ENCODE results near the gene IFNL4. TPM values are rescaled to one million over a fixed set of nuclear protein-coding genes. Genes with fewer than 3 reads are reported as not detected.

IFNL4 gene
- total RNA-seq, 1 experiment from 2014 or later = not detected

DNA sequence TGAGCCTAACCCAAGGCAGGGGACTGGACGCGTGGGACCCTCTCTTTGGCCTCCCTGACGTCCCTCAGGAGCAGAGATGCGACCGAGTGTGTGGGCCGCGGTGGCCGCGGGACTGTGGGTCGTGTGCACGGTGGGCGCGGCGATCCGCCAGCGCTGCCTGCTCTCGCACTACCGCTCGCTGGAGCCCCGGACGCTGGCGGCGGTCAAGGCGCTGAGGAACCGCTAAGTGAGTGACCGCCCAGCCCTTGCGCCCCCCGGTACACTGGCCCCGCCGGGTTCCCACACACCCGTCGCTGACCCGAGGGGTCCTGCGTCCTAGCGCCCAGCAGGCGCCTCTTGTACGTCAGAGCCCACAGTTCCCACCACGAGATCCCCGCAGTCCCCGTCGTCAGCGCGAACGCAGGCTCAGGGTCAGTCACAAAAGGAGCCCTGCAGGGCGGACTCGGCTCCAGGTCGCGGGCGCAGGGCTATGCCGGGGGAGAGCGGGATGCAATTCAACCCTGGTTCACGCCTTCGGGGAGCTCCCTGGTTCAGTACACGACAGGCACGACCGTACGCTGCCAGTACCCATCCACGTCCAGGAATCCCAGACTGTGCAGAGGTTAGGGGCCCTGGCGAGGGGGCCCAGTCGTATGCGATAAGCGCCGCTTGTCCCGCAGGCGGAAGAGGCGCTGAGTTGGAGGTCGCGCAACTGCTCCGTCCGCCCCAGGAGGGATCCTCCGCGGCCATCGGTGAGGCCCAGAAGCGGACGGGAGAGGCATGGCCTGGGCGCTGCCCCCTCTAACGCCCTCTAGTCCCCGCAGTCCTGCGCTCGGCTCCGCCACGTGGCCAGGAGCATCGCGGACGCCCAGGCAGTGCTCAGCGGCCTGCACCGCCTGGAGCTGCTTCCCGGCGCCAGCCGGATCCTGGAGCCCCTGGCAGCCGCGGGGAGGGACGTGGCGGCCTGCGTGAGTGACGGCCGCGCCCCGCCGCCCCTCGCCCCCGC lies 15.9 kb upstream of the IFNL4 start:
- Histone ChIP-seq H3K18ac (ENCODE audit: insufficient read length, low read depth, low read length) (no peak overlapping the region), H2AK5ac (ENCODE audit: insufficient read length, low read length) (no peak overlapping the region), H3T11ph (ENCODE audit: low read length) (no peak overlapping the region), H4K20me1 (ENCODE audit: control insufficient read depth, insufficient read depth, insufficient read length) (no peaks in the 10 kb centered on the region), H4K8ac (replicated peaks; ENCODE audit: insufficient read length, low read depth, low read length) (no peak overlapping the region), H3K79me2 (ENCODE audit: insufficient read depth, low read length) (no peaks in the 10 kb centered on the region), H3K4ac (ENCODE audit: low read depth, low read length) (no peak overlapping the region), H4K5ac (ENCODE audit: insufficient read length, low read depth, low read length) (no peak overlapping the region), H2BK12ac (ENCODE audit: insufficient read length, low read depth, low read length) (no peak overlapping the region), H3K27me3 (ENCODE audit: insufficient read depth, low read length) (peaks cover 36% of the 10 kb centered on the region), H3K14ac (ENCODE audit: insufficient read depth, low read length) (0 out of 2 replicates have a peak overlapping the region, but pooled peaks have one; percentile 37), H2BK15ac (ENCODE audit: low read depth, low read length) (no peak overlapping the region), H3K56ac (ENCODE audit: insufficient read length, low read depth, low read length) (no peak overlapping the region), H3K4me1 (ENCODE audit: insufficient read depth, low read length) (no peaks in the 10 kb centered on the region), H3K27ac (ENCODE audit: insufficient read length, low read depth, low read length) (no peak overlapping the region), H3K9ac (ENCODE audit: extremely low read depth, insufficient read length, low read length) (no peak overlapping the region), H2BK120ac (ENCODE audit: low read depth, low read length, poor library complexity, severe bottlenecking) (no peak overlapping the region), H4K91ac (ENCODE audit: insufficient read length, low read depth, low read length) (no peak overlapping the region), H2BK5ac (ENCODE audit: insufficient read length, low read length) (no peak overlapping the region), H3K79me1 (ENCODE audit: insufficient read depth, low read depth, low read length, poor library complexity, severe bottlenecking) (no peaks in the 10 kb centered on the region), H3K4me2 (ENCODE audit: insufficient read depth, insufficient read length, low read length) (peak overlapping the region; percentile 31), H3K23me2 (ENCODE audit: insufficient read length, low read depth, low read length, poor library complexity, severe bottlenecking) (peaks cover 5% of the 10 kb centered on the region), H2AFZ (ENCODE audit: low read length) (no peak overlapping the region), H3K9me3 (ENCODE audit: control insufficient read depth, low read depth, low read length) (no peaks in the 10 kb centered on the region), H3K23ac (ENCODE audit: insufficient read length, low read depth, low read length) (no peak overlapping the region), H2BK20ac (ENCODE audit: low read depth, low read length, poor library complexity, severe bottlenecking) (no peak overlapping the region)
- Mint-ChIP-seq H3K36me3 (ENCODE audit: insufficient read depth in 1 of 3, low read depth in 3 of 3) (no peaks in the 10 kb centered on the region; a peak in 1 of 7 replicates), H3K27me3 (ENCODE audit: low read depth) (peaks cover 87% of the 10 kb centered on the region), H3K9me3 (peaks cover 4 to 9% of the 10 kb centered on the region in 2 experiments; a peak in 3 of 5 replicates), H3K4me3 (peak overlapping the region; percentile 34 to 77), H3K4me1 (peaks cover 5 to 16% of the 10 kb centered on the region in 2 experiments), H3K27ac (no peak overlapping the region)
- TF ChIP-seq CTCF (conservative IDR thresholded peaks at IDR 0.05) = 0 out of 3 replicates have a peak, but pooled peaks have one; percentile 19
- DNase-seq = peak; percentile 67
- no CpG with 5 or more reads among the region's 102 CpGs for WGBS (ENCODE audit: extremely low coverage, insufficient read length, low lambda C conversion rate)
